Mesenchymal stem cell (in vitro differentiated cells and primary cell): ENCODE measurements around the gene EVL.
A peak's percentile ranks its signal among the peaks of the same experiment; 100 is the strongest.

Experiments used
- DNase-seq: peaks from one replicate; pipeline ENCODE4 v3.0.0-alpha.2; 2013
- H2AFZ ChIP-seq: one replicate; pipeline ENCODE4 v1.6.1; 2013; ENCODE audit warnings: low read depth, mild to moderate bottlenecking, control low read depth, inconsistent platforms, low read length, moderate library complexity
- H2AK5ac ChIP-seq: 2 replicates; pipeline ENCODE4 v1.6.1; 2013; ENCODE audit warnings: low read length, moderate library complexity, mild to moderate bottlenecking, inconsistent platforms; ENCODE audit not compliant: severe bottlenecking
- H2BK120ac ChIP-seq: one replicate; pipeline ENCODE4 v1.6.1; 2013; ENCODE audit warnings: low read depth, mild to moderate bottlenecking, inconsistent platforms, low read length, moderate library complexity
- H2BK12ac ChIP-seq, 2 experiments: one replicate each; pipeline ENCODE4 v1.6.1; 2013; ENCODE audit warnings: inconsistent platforms in 2 of 2, low read length in 2 of 2, mild to moderate bottlenecking in 2 of 2, moderate library complexity in 2 of 2, control low read depth in 1 of 2
- H2BK15ac ChIP-seq: one replicate; pipeline ENCODE4 v1.6.1; 2013; ENCODE audit warnings: mild to moderate bottlenecking, low read depth, inconsistent platforms; ENCODE audit not compliant: poor library complexity, severe bottlenecking
- H2BK5ac ChIP-seq: 2 replicates; pipeline ENCODE4 v1.6.1; 2013; ENCODE audit warnings: low read depth, mild to moderate bottlenecking, low read length, control low read depth, inconsistent platforms; ENCODE audit not compliant: poor library complexity, severe bottlenecking
- H3K14ac ChIP-seq, 2 experiments: one replicate each; pipeline ENCODE4 v1.6.1; 2013; ENCODE audit warnings: inconsistent platforms in 2 of 2, low read length in 2 of 2, control low read depth in 1 of 2, mild to moderate bottlenecking in 1 of 2, moderate library complexity in 1 of 2
- H3K18ac ChIP-seq, 2 experiments: one replicate each; pipeline ENCODE4 v1.6.1; 2013; ENCODE audit warnings: inconsistent platforms in 2 of 2, low read length in 2 of 2, control low read depth in 1 of 2, low read depth in 1 of 2, mild to moderate bottlenecking in 1 of 2
- H3K23ac ChIP-seq, 2 experiments: one replicate each; pipeline ENCODE4 v1.6.1; 2013; ENCODE audit warnings: inconsistent platforms in 2 of 2, low read length in 2 of 2, mild to moderate bottlenecking in 2 of 2, moderate library complexity in 2 of 2, control low read depth in 1 of 2
- H3K27ac ChIP-seq: 2 replicates; pipeline ENCODE4 v1.5.1; 2013; ENCODE audit warnings: mild to moderate bottlenecking, moderate library complexity, low read length, control low read depth, inconsistent platforms; ENCODE audit not compliant: poor library complexity, severe bottlenecking
- H3K27me3 ChIP-seq, 2 experiments: 2 replicates each; pipeline versions ENCODE4 v1.6.1 to v1.7.0; 2013; ENCODE audit warnings: low read length in 2 of 2, mild to moderate bottlenecking in 2 of 2, moderate library complexity in 2 of 2, control low read depth in 1 of 2, inconsistent platforms in 1 of 2; ENCODE audit not compliant: control insufficient read depth in 1 of 2, insufficient read depth in 1 of 2
- H3K36me3 ChIP-seq, 2 experiments: 2 replicates each; pipeline versions ENCODE4 v1.6.1 to v1.7.0; 2013; ENCODE audit warnings: low read length in 2 of 2, control low read depth in 1 of 2, inconsistent platforms in 1 of 2, low read depth in 1 of 2, mild to moderate bottlenecking in 1 of 2; ENCODE audit not compliant: insufficient read depth in 2 of 2, control insufficient read depth in 1 of 2
- H3K4ac ChIP-seq, 2 experiments: one replicate each; pipeline ENCODE4 v1.6.1; 2013; ENCODE audit warnings: inconsistent platforms in 2 of 2, low read length in 2 of 2, mild to moderate bottlenecking in 2 of 2, moderate library complexity in 2 of 2, control low read depth in 1 of 2, low read depth in 1 of 2
- H3K4me1 ChIP-seq: 2 replicates; pipeline ENCODE4 v1.6.1; 2013; ENCODE audit warnings: low read depth, low read length, control low read depth; ENCODE audit not compliant: control insufficient read depth, insufficient read depth
- H3K4me2 ChIP-seq: 2 replicates; pipeline ENCODE4 v1.6.1; 2013; ENCODE audit warnings: low read length, mild to moderate bottlenecking, inconsistent platforms; ENCODE audit not compliant: poor library complexity, severe bottlenecking
- H3K4me3 ChIP-seq, 2 experiments: 2 replicates each; pipeline versions ENCODE4 v1.5.1 to v1.7.0; 2013; ENCODE audit warnings: low read length in 2 of 2, mild to moderate bottlenecking in 2 of 2, control low read depth in 1 of 2, low read depth in 1 of 2; ENCODE audit not compliant: insufficient read depth in 1 of 2
- H3K79me1 ChIP-seq: replicated peaks from 2 replicates; pipeline ENCODE4 v1.6.1; 2013; ENCODE audit warnings: mild to moderate bottlenecking, control low read depth, low read length, inconsistent platforms; ENCODE audit not compliant: poor library complexity, severe bottlenecking
- H3K9ac ChIP-seq: 2 replicates; pipeline ENCODE4 v1.7.0; 2013; ENCODE audit warnings: mild to moderate bottlenecking, low read length, moderate library complexity
- H3K9me3 ChIP-seq: 2 replicates; pipeline ENCODE4 v1.7.0; 2013; ENCODE audit warnings: mild to moderate bottlenecking, low read length; ENCODE audit not compliant: control insufficient read depth
- H4K8ac ChIP-seq: one replicate; pipeline ENCODE4 v1.6.1; 2013; ENCODE audit warnings: inconsistent platforms, mild to moderate bottlenecking, low read length, moderate library complexity
- H4K91ac ChIP-seq: one replicate; pipeline ENCODE4 v1.6.1; 2013; ENCODE audit warnings: mild to moderate bottlenecking, low read length, inconsistent platforms
- WGBS: methylation state at CpG from one replicate; pipeline ENCODE4 v1.1.7; 2013; ENCODE audit warnings: mixed read lengths; 5-methylcytosine and 5-hydroxymethylcytosine counted together

The EVL gene

GRCh38 chr14:100108840-100109593 lies 43.8 kb downstream of the EVL start:
- H2AK5ac ChIP-seq, result no peak overlapping the region
- H3K4me3 ChIP-seq, result no peak overlapping the region
- peaks cover 23% of the 10 kb centered on the region for H3K79me1 ChIP-seq
- no peak overlapping the region for H4K8ac ChIP-seq
- no peak overlapping the region for H3K4me2 ChIP-seq
- peak overlapping the region; percentile 52 for H3K9ac ChIP-seq
- no peak overlapping the region for H2BK5ac ChIP-seq
- no peak overlapping the region for H2BK120ac ChIP-seq
- H3K23ac ChIP-seq, result no peak overlapping the region
- no peak overlapping the region for H3K4ac ChIP-seq
- no peak overlapping the region for H2BK12ac ChIP-seq
- H3K4me1 ChIP-seq, result peaks cover 7% of the 10 kb centered on the region
- DNase-seq, result no peak
- H2BK15ac ChIP-seq, result no peak overlapping the region
- H3K9me3 ChIP-seq, result no peaks in the 10 kb centered on the region
- H3K18ac ChIP-seq, result peak overlapping the region in 1 of 2 experiments; percentile 46
- no peak overlapping the region for H4K91ac ChIP-seq
- H2AFZ ChIP-seq, result no peak overlapping the region
- H3K27ac ChIP-seq, result no peak overlapping the region
- 90% methylated on average over 10 of the region's 10 CpGs for WGBS
- no peaks in the 10 kb centered on the region for H3K27me3 ChIP-seq
- no peak overlapping the region for H3K14ac ChIP-seq
- peaks cover 0 to 11% of the 10 kb centered on the region in 2 experiments for H3K36me3 ChIP-seq

GRCh38 chr14:100109594-100109955 lies 44.4 kb downstream of the EVL start:
- DNase-seq, result no peak

GRCh38 chr14:100110816-100111215 lies 45.6 kb downstream of the EVL start:
- WGBS, result 89% methylated on average over 6 of the region's 6 CpGs
- Histone ChIP-seq H3K4ac (no peak overlapping the region), H3K79me1 (peaks cover 19% of the 10 kb centered on the region), H3K18ac (no peak overlapping the region), H2BK15ac (no peak overlapping the region), H3K9me3 (no peaks in the 10 kb centered on the region), H3K4me3 (no peak overlapping the region), H3K4me1 (peaks cover 11% of the 10 kb centered on the region), H2BK120ac (no peak overlapping the region), H2AK5ac (no peak overlapping the region), H4K91ac (no peak overlapping the region), H2BK12ac (no peak overlapping the region), H3K27ac (no peak overlapping the region), H3K23ac (no peak overlapping the region), H4K8ac (no peak overlapping the region), H3K36me3 (peaks cover 0 to 11% of the 10 kb centered on the region in 2 experiments), H3K27me3 (no peaks in the 10 kb centered on the region), H3K14ac (no peak overlapping the region), H3K4me2 (no peak overlapping the region), H2AFZ (no peak overlapping the region), H3K9ac (no peak overlapping the region), H2BK5ac (no peak overlapping the region)
- no peak for DNase-seq

More at GRCh38 chr14:100109594-100109955, 44.4 kb downstream of the EVL start:
- Histone ChIP-seq H3K27ac (no peak overlapping the region), H2AK5ac (no peak overlapping the region), H2BK120ac (no peak overlapping the region), H3K27me3 (no peaks in the 10 kb centered on the region), H2AFZ (no peak overlapping the region), H2BK12ac (no peak overlapping the region), H3K79me1 (peaks cover 23% of the 10 kb centered on the region), H3K9me3 (no peaks in the 10 kb centered on the region), H3K9ac (no peak overlapping the region), H3K14ac (no peak overlapping the region), H3K4me3 (no peak overlapping the region), H2BK5ac (no peak overlapping the region), H4K91ac (no peak overlapping the region), H2BK15ac (no peak overlapping the region), H3K4me1 (peaks cover 8% of the 10 kb centered on the region), H3K4me2 (no peak overlapping the region), H3K36me3 (peaks cover 0 to 11% of the 10 kb centered on the region in 2 experiments), H4K8ac (no peak overlapping the region), H3K18ac (no peak overlapping the region), H3K23ac (no peak overlapping the region), H3K4ac (no peak overlapping the region)
- 93% methylated on average over 8 of the region's 9 CpGs for WGBS

GRCh38 chr14:100111931-100112704 lies 46.9 kb downstream of the EVL start:
- no peak overlapping the region for H2BK12ac ChIP-seq
- no peak overlapping the region for H2AK5ac ChIP-seq
- H3K79me1 ChIP-seq, result peaks cover 16% of the 10 kb centered on the region
- H2BK15ac ChIP-seq, result no peak overlapping the region
- H3K27me3 ChIP-seq, result no peaks in the 10 kb centered on the region
- no peak overlapping the region for H2AFZ ChIP-seq
- peaks cover 11% of the 10 kb centered on the region for H3K4me1 ChIP-seq
- no peak overlapping the region for H2BK5ac ChIP-seq
- H3K4ac ChIP-seq, result no peak overlapping the region
- no peak for DNase-seq
- H3K23ac ChIP-seq, result no peak overlapping the region
- no peak overlapping the region for H4K8ac ChIP-seq
- no peak overlapping the region for H3K18ac ChIP-seq
- no peak overlapping the region for H4K91ac ChIP-seq
- WGBS, result 96% methylated on average over 11 of the region's 11 CpGs
- H2BK120ac ChIP-seq, result no peak overlapping the region
- no peak overlapping the region for H3K9ac ChIP-seq
- no peak overlapping the region for H3K4me3 ChIP-seq
- no peak overlapping the region for H3K4me2 ChIP-seq
- H3K9me3 ChIP-seq, result no peaks in the 10 kb centered on the region
- H3K14ac ChIP-seq, result no peak overlapping the region
- H3K36me3 ChIP-seq, result peaks cover 0 to 9% of the 10 kb centered on the region in 2 experiments
- no peak overlapping the region for H3K27ac ChIP-seq
